ENCODE data around the gene CATSPER4.

CATSPER4 gene

DNA sequence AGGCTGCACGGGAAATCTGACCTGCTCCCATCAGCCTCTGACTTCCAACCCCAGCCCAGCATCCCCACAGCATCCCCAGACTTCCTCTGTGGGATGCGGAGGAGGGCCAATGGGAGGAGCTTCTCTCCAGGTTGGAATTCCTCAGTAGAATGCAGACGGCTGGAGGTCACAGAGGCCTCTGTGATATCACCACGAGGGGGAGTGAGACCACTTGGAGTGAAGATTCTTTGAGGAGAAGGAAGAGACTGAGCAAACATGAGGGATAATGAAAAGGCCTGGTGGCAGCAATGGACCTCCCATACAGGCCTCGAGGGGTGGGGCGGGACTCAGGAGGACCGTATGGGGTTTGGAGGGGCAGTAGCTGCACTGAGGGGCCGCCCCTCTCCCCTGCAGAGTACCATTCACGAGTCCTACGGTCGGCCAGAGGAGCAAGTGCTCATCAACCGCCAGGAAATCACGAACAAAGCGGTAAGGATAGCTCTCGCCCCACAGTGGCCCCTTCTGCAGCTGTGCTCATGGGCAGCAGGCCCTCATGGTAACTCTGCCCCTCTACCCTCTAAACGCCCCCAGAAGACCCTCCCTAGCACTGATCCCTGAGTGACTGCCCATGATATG is at the start of gene CATSPER4:
Gene CATSPER4, plus strand, starts transcription at position 230 of the 615 bp plus-strand sequence. Its CDS starts 26 bp downstream, at position 256.
- DNase-seq (ENCODE audit: low read depth), result no peak

DNA sequence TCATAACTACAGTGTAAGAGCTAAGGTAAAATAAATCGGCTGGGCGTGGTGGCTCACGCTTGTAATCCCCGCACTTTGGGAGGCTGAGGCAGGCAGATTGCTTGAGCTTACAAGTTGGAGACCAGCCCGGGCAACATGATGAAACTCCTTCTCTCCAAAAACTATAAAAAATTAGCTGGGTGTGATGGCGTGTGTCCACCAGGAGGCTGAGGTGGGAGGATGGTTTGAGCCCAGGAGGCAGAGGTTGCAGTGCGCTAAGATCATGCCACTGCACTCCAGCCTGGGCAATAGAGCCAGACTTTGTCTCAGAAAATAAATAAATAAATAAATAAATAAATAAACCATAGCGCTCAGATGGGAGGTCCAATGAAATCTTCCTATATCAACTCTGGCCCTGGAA is 48.2 kb upstream of the CATSPER4 start:
- DNase-seq (ENCODE audit: low read depth), result no peak

DNA sequence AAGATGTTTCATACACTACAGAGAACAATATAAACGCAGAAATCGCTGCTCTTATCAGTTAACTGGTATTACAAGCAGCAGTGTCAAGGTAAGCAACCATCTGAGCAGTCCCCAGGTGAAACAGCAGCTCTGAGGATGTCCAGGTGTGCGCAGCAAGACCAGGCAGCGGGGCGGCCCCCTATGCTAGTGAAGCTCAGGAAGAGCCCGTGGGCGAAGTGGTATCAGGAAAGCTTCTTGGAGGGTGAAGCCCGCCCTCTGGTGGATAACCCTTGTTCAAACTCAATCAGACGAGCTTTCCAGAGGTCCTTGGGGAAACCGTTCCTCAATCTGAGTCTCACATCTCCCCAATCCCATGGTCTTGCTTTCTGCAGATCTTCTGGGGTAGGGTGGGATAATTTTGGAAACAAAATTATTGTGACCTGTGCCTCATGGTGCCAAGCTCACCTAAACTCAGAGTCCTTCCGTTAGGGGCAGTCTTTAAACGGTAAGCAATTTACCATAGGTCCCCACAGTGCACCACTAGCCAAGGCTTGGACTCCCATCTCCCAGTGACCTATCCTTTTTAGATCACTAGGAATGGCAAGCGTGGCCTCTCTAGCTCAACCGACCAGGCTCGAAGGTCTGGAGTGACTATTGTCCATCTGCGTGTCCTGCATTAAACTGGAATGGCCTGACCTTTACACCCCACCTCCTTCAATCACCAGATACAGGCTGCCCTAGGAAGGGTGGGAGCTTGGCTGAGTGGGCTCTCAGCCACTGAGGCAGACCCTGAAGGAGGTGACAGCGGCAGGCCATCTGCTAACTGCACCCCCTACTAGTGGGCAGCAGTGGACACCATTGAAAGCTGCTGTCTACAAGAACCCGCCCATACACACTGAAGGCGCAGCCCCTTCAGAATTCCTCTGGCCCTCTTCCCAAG is 45.1 kb upstream of the CATSPER4 start:
- DNase-seq (ENCODE audit: low read depth), result peak; percentile 61

DNA sequence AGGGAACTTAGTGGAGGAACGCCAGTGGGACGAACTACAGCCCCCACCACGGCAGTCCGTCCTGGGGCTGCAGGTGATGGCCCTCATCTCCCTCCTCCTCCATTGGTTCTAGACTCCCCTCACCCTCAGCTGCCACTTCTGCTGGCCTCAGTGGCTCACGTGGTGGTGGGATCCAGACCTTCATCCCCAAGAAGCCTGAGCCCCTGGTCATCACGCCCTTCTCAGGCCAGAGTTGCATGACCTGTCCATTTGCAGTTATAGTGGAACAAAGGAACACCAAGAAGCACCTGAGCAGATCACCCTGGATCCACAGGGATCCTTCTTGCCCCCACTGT is 44.5 kb upstream of the CATSPER4 start:
- no peak for DNase-seq (ENCODE audit: low read depth)

DNA sequence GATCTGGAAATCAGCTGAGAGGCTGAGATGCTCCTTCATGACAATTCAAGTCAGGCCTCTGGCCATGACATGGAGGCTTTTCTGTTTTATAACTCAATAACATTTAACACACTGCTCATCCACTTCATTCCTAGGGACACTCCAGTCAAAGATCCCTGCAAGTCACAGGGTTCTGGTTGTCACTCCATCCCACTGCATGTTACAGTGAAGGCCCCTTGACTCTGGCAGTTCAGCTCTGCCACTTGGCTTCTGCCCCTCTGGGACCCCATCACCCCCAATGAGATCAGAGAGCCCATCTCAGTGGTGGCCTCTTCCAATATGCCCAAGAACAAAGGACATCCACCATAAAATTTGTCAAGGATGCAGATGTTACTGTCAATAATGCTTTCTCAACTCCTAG is 41.5 kb upstream of the CATSPER4 start:
- DNase-seq (ENCODE audit: low read depth), result no peak

DNA sequence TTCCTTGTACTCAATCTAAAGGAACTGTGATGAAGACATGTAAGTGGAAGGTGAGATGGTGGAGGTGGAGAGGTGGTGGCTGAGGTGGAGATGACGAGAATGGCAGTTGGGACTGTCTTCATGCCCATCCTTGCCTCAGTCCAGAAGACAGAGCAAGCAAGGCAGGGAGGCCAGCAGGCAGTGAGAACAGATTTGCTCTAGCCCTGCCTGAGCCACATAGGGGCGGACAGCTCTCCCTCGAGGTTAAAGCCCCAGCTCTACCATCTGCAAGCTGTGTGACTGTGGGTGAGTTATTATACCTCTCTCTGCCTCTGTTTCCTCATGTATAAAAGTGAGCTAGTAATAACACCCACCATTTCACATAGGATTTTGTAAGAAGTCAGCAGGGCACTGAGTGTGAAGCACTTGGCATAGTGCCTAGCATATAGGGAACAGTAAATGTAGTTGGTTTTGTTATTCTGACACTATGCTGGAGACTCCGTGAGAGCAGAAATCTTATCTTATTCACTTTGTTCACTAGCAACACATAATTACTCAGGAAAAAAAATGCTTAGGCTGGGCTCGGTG is 36.4 kb upstream of the CATSPER4 start:
- no peak for DNase-seq (ENCODE audit: low read depth)

DNA sequence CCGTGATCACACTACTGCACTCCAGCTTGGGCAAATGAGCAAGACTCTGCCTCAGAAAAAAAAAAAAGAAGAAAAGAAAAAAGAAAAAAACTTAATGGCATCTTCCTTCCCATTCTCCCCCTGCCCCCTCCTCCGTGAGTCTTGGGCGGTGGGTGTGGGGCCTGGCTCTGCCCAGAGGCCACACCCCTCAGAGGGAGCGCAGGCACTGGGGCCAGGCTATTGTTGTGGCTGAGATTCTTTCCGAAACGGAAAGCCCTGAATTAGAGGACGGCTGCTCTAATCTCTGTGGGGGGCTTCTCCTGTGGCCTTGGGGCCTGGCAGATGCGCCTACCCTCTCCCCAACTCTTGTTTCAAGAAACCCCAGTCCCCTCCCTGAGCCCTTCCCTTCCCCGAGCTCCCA is 35.7 kb upstream of the CATSPER4 start:
- no peak for DNase-seq (ENCODE audit: low read depth)

DNA sequence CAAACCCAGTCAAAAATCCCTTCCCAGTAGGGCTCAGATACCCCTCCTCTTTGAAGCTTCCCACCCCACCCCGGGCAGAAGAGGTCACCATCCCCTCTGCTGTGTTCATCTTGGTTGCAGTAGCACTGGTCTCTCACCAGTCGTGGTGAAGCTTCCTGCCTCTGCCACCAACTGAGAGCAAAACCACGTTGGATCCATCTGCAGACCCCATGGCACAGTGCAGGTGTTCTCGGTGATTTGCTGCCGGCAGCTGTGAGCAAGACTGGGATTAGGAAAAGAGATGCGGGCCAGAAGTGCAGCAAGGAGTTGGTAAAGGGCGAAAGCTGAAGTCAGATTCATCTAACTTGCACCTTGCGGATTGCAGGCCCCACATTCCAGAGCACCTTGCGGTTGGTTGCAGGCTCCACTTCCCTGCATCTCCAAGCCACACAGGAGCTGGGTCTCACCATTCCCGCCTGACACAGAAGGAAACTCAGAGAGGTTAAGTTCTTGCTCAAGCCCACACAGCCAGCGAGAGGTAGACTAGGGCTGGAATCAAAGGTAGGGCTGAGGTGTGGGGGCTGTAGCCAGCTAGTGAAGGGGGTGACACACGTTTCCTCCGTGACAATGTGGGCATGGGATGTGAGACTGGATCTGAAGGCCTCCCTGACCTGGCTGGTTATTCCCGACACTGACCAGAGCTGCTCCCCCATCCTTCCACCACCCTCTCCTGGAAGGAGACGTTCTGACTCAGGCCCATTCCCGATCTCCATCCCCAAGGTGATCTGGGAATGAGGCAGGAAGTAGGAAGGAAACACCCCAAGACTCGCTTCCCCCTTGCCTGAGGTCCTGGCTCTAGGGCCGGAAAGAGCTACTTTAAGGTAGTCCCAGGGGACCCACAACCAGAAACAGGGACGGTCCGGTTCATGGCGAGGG is 34.8 kb upstream of the CATSPER4 start:
- DNase-seq (ENCODE audit: low read depth), result no peak

DNA sequence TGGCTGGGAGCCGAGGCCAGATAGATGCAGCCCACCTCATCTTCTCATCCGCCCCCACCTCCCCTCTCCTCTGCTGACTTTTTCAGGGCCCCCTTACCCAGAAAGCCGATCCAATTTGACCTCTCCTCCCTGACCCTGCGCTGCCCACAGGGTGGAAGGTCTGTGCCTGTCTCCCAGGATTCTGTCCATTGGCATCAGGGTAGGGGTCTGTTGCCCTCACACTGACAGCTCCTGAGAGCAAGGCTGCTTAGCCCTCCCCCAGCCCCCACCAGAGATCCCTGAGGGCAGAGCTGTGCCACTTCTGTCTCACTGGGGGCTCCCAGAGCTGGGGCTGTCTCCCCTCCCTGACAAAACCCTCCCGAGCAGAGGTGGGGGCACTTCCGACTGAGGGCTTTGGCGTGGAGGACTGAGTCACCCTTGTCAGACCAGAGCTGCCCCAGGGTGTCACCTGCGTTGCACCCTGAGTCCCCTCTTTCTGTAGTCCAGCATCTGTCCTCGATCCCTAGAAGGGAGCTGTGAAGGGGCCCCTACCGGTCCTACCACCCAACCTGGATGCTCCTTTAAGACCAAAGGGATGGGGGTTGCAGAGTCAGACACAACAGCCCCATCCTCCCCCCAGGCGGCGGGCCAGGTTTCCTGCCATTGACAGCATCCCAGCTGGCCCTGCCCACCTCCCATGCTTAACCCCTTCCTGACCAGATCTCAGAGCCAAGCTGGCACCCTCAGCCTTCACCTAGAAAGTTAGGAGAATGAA is 33.9 kb upstream of the CATSPER4 start:
- DNase-seq (ENCODE audit: low read depth), result no peak

DNA sequence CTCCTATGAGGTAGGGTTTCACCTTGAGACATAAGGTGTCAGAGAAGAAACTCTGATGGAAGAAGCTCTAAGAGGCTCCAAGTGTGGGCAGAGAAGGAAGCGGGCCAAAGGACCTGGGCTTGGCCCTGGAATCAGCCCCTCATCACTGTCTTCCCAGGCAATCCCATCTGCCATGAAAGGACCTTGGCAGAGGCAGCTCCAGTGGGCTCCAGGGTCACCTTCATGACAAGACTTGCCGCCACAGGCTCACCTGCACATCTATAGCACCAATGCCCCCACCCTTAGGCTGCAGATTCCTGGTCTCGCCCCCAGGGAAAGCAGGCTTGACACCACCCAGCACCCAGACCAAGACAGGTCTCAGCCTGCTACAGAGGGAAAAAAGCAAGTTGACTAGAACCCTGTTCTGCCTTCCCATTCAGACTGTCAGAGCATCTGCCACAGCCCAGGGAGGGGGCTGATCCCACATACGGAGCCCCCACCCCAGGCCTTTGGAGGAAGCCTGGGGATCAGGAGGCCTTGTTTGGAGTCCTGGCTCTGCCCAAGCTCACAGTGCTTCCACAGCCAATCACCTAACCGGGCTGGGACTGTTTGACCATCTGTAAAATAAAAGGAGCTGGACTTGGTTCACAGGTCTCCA is 32.0 kb upstream of the CATSPER4 start:
- DNase-seq (ENCODE audit: low read depth), result no peak

DNA sequence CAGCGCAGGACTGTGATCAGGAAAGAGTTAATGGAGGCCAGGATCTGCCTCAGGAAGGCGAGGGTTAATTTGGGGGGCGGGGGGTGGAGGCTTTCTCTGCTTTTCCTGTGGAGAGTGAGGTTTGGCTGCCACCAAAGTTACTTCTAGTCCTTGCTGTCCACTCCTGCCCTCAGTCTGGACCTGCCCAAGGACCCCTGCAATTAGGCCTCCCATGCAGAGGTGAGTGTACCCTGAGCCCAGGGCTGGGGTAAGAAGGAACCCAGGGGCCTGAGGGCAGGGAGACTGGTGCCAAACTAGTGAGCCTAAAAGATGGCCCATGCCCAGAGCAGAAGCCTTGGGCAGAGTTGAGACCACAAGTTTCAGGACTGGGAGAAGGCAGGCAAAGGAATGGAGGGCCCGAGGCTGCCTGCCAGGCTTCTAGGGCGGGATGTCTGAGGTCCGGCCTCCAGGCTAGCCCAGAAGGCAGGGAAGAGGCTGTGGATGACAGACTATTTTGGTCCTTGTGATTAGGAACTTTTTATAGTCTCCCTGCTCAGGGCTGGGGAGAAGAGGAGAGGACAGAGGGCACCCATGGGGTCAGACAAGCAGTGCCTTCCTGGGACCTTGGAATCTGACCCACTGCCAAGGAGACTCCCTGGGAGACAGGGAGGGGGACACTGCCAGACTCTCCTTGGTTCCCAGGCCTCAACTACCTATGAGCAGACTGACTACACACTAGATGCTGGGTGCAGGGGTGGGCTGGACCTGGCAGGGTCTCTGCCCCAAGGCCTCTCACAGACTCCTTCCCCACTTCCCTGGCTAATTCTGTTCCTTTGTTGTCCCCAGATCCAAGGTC is 31.3 kb upstream of the CATSPER4 start, which contains the start of gene FAM110D:
Gene FAM110D, plus strand, starts transcription at position 172 of the 835 bp plus-strand sequence. CDS start 2,213 bp downstream, outside the sequence.
- no peak for DNase-seq (ENCODE audit: low read depth)

DNA sequence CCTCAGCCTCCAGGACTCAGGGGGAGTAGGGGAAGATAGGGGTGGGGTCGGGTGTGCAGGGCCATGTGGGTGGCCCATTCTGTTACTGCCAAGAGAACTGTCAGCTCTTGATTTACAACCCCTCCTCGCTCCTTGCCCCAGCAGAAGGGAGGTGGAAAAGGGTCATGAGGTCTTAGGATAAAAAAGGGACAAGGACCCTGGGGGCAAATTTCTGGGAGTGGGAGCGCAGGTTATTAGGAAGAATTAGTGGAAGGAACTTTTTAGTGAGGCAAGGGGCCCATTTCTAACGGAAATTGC is 30.7 kb upstream of the CATSPER4 start:
- no peak for DNase-seq (ENCODE audit: low read depth)

DNA sequence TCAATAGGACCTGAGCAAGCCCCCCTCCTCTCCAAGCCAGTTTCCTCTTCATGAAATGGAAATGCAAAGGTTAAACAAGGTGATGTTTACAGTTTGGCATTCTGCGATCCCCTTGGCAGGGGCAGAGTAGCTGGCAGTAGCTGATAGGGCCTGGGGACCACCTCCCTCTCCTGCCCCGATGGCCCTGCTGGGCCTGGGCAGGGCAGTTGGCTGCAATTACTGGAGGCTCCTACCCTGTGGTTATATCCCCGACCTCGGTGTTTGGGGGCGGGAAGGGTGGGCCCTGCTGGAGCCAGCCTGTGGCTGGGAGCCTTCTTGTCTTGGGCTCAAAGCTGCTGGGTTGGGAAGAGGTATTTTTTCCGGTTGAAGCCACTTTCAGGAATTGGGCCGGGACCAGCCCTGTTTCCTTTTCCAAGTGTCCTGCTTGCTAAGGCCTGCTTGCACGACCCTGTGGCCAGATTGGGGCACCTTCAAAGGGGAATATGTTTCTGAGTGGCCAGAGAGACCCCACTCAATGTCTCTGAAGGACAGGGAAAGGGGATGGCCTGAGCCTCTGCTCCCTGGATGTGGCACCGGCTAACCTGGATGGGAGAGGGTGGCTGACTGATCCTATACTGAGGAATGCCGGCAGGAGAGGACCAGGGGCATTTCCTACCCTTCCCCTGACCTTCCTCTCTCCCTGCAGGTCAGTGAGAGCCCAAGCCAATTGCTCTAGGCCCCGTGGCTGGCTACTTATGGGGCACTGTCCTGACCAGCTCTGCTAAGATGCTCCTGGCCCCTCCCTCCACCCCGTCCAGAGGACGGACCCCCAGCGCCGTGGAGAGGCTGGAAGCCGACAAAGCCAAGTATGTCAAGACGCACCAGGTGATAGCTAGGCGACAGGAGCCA is 29.6 kb upstream of the CATSPER4 start:
- no peak for DNase-seq (ENCODE audit: low read depth)

DNA sequence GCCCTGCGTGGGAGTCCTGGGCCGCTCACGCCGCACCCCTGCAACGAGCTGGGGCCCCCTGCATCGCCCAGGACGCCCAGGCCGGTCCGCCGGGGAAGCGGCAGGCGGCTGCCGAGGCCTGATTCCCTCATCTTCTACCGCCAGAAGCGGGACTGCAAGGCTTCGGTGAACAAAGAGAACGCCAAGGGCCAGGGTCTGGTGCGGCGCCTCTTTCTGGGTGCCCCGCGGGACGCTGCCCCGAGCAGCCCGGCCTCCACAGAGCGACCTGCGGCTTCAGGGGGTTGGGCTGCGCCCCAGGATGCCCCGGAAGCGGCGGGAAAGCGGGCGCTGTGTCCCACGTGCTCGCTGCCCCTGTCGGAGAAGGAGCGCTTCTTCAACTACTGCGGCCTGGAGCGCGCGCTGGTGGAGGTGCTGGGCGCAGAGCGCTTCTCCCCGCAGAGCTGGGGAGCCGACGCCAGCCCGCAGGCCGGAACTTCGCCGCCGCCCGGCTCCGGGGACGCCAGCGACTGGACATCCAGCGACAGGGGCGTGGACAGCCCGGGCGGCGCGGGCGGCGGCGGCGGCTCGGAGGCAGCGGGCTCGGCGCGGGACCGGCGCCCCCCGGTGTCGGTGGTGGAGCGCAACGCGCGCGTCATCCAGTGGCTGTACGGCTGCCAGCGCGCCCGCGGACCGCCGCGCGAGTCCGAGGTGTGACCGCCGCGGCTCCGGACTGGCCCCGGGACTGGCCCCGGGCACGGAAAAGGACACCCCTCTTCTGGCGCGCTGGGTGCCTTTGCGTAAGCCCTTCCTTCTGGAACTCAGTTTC is 28.8 kb upstream of the CATSPER4 start:
- DNase-seq (ENCODE audit: low read depth), result peak; percentile 32

DNA sequence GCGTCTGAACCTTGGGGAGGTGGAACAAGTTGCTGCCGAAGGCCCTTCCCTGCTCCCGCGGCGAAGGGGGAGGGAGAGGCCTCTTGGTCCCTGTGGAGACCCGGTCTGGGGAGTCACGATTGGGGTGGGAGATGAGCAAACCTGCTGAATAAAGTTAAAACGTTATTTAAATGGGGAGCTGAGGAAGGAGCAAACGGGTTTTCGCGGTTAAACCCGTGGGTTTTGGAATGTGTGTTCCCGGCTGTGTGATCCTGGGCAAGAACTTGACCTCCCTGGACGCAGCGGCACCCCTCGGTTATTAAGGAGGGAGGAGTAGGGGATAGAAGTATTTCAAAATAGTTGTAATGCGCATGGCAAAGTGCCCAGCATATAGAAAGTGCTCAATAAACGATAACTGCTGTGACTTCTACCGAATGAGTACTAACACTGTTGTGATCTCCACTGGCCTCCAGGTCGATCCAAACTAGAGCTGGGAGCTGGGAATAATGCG is 28.1 kb upstream of the CATSPER4 start:
- DNase-seq (ENCODE audit: low read depth), result no peak

DNA sequence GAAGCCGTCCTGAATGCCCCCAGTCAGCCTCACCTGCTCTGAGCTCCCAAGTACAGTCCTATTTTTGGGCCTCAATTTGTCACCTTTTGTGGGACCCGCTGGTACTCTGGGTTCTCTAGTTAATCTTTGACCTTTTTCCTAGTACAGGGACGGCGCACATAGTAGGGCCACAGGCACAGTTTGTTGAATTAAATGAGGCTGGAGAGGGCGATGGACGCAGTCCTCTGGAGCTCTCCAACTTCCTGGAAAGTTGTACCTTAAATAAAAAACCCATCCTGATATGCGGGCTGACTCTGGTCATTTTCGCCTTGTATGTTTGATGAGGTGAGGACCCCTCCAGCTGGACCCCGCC is 26.7 kb upstream of the CATSPER4 start:
- DNase-seq (ENCODE audit: low read depth), result no peak

DNA sequence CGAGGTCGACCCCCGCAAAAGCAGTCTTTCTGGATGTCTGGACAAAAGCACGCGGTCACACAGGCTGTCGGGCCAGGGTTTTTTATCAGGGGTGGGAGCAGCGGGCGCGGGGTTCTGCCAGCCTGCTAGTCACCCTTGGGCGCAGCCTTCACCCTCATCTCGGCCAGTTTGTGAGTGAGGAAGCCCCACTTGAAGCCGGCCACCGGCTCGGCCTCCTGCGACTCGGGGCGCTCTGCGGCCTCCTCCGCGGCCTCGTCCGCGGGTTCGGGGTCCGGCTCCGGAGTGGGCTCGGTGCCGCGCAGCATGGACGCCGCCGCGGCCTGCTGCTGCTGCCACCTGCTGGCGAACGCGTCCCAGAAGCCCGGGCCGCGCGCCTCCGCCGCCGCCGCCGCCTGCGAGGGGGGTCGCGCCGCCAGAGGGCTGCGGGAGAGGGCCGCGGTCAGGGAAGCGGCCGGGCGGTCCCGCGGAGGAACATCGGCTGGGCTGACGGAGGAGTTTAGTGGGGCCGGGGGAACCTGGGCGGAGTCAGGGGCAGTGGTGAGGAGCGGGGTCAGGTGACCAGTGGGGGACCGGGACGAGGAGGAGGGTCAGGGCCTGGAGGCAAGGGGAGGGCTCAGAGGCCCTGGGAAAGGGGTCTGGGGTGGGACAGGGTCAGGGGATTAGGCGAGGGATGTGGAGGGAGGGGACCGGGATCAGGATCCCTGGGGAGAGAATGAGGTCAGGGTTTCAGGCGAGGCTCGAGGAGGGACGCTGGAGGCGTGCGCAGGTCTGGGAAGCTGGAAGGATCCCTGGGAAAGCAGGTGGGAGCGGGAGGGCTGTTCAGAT is 26.2 kb upstream of the CATSPER4 start:
- peak; percentile 30 for DNase-seq (ENCODE audit: low read depth)

Measured in activated T-cell treated with anti-CD3 and anti-CD28 coated beads for 24 hours (primary cell).